IPS-11a (cell line): ENCODE measurements around the gene SEC16A.

Experiments
- H3K4me3 ChIP-seq: one replicate; pipeline ENCODE4 v1.5.1; 2013; ENCODE audit warnings: low read depth, low read length, control low read depth

SEC16A gene

DNA sequence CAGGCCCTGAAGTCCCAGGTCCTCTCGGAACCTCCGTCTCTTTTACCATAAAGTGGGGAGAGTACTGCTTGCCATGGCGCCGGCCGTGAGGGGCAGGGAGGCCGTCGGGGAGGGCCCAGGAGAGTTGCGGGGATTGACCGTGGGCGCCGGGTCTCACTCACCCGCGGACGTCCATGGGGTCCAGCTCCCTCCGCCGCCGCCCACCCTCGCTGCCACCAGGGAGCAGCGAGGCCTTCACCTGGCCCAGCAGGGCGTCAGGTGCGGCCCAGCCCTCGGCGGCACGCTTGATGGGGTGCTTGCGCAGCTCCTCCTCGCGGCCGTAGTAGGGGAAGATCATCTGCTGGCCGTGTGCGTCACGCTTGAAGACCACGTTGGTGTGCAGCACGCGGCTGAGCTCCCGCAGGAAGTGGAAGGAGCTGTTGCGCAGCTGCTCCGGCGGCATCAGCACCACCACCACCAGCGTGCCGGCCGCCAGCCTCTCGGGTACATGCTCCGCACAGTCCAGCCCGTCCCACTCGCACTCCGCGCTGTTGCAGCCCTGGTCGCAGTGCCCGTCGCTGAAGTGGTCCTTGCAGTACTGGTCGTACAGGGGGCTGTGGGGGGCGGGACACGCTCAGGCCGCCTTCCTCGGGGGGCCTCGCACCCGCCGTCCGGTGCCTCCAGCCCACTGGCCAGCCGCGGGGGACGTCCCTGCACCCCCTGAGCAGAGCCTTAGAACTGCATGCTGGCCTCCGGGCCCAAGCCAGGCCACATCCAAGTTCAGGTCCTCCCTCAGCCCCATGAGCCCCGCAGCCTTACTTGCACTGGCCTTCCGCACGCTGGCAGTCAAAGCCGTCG, 21.9 kb upstream of the SEC16A start:
- H3K4me3 ChIP-seq, result no peak overlapping the region

DNA sequence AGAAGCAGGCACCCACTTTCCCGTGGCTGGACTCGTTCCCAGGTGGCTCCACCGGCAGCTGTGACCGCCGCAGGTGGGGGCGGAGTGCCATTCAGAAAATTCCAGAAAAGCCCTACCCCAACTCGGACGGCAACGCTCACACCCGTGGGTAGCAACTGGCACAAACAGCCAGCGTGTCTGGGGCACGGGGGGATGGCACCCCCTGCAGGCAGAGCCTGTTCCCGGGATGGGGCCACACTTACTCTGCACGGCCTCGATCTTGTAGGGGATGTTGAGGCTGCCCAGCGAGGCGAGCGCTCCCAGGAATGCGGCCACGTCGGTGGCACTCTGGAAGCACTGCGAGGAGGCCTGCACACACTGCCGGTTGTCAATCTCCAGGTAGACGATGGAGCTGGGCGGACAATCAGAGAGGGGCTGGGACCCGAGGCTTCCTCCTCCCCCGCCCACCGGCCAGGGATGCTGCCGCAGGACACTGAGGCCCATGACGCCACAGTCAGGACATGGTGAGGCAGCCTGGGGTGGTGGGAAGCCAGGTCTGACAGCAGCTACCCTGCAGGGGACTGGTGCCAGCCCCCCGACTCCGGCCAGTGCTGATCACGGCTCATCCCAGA, 20.2 kb upstream of the SEC16A start:
- no peak overlapping the region for H3K4me3 ChIP-seq

GRCh38 chr9:136502196-136502595, 19.4 kb upstream of the SEC16A start:
- no peak overlapping the region for H3K4me3 ChIP-seq

GRCh38 chr9:136501686-136502085, 18.8 kb upstream of the SEC16A start:
- H3K4me3 ChIP-seq, result no peak overlapping the region

GRCh38 chr9:136499935-136500910, 17.4 kb upstream of the SEC16A start:
- no peak overlapping the region for H3K4me3 ChIP-seq

- H3K4me3 ChIP-seq, result no peak overlapping the region
These were observed 16.5 kb upstream of the SEC16A start for GRCh38 chr9:136499071-136499934.

DNA sequence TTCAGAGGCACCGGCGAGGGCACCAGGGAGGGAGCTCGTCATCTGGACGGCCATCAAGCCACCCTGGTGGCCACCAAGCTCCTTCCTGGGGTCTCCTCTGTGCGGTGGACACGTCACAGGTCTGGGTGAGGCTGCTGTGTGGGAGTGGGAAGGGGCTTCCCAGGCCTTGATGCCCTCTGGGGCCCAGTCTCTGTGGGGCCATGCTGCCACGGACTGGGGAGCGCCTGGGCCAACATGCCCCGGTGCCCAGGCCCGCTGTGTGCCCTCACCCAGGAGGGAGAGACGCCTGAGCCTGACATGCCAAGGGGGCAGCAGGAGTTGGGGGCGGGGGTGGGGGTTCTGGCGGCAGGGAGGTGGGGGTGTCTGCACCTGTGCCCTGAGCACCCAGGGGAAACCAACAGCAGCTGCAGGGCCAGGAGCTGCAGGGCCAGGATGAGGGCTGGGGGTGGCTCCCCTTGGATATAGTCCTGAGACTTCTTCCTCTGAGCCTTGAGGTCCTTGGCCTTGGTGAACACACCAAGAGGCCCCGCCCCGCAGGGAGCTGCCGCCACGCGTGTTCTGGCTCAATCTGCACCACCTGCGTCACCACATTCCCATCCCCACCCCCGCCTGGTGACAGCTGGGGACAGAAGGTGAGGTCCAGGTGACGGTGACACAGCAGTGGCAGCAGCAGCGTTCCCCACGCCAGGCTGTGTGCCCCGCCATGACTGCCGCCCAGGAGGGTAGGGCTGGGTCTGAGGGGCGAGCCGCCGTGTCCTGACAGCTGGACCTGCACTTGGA, 15.3 kb upstream of the SEC16A start:
- H3K4me3 ChIP-seq, result no peak overlapping the region

- no peak overlapping the region for H3K4me3 ChIP-seq
These were observed 14.2 kb upstream of the SEC16A start for GRCh38 chr9:136496801-136497620.

GRCh38 chr9:136496181-136496580, 13.3 kb upstream of the SEC16A start:
- H3K4me3 ChIP-seq, result no peak overlapping the region

GRCh38 chr9:136495238-136495800, 12.5 kb upstream of the SEC16A start:
- H3K4me3 ChIP-seq, result no peak overlapping the region

- H3K4me3 ChIP-seq, result no peak overlapping the region
These were observed 11.8 kb upstream of the SEC16A start for GRCh38 chr9:136494531-136495215.

DNA sequence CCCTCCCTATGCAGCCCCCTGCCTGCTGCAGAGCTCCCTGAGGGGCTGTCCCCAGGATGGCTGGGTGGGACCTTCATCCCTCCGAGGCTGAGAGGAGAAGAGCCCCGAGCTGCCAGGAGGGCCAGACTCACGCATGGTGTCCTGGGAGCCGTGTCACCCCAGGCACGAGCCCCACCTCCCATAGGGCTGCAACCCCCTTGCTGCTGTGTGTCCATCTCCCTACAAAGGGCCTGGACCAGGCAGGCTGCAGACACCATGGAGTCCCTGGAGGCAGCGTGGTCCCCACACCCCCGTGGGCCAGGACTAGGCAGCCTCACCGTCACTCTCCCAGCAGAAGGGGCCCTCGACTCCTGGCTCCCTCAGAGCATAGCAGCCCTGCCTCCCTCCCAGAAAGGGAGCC, 11.2 kb upstream of the SEC16A start:
- no peak overlapping the region for H3K4me3 ChIP-seq

DNA sequence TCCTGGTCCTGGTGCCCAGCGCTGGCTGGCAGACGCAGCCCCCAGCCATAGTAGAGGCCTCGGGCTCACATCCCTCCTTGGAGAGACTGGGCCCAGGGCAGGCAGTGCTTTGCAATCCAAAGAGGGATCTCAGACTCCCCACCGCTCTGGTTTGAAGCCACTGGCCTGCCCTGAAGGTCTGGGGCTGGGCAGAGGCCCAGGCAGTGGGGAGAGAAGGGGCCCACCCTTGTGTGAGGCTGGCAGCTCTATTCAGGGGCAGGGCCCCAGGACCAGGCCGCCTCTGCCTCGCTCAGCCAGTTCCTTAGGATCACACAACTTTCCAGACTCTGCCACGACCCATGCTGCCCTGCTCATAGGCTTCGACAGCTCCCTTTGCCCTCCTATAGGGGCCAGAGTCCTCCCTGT, 10.7 kb upstream of the SEC16A start:
- no peak overlapping the region for H3K4me3 ChIP-seq

DNA sequence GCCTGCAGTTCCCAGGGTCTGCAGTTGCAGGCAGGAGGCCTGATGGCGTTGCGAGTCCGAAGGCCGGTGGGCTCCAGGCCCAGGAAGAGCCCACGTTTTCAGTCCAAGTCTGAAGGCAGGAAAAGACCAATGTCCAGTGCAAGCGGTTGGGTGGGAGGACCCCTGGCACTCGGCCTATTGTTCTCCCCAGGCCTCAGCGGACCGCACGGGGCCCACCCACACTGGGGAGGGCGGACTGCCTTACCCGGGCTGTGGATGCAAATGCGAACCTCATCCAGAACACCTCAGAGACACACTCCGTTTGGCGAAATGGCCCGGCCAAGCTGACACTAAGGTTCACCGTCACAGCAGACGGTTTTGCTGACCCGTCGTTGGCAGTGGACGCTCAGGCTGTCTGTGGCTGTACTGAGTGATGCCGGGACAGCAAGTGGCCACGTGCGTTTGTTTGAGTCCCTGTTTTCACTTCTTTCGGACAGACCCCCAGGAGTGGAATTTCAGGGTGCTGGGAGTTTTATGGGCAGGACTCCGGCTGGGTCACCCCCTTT, 10.2 kb upstream of the SEC16A start:
- no peak overlapping the region for H3K4me3 ChIP-seq

DNA sequence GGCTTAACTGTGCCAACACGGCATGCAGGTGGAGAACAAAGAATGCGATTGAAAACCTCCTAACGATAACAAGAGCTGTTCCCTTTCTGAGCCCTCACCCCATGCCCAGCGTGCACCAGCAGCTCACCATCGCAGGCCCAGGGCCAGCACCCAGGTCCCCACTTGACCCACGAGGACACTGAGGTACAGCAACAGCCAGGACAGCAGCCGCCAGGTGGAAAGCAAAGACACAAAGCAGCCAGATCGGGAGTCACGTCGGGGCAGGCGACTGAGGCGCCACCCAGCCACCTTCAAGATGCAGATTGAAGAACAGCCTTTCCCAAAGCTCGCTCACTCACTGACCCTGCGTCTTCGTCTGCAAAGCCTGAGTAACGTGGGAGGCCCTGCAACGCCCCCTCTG, 6.9 kb upstream of the SEC16A start:
- H3K4me3 ChIP-seq, result no peak overlapping the region

DNA sequence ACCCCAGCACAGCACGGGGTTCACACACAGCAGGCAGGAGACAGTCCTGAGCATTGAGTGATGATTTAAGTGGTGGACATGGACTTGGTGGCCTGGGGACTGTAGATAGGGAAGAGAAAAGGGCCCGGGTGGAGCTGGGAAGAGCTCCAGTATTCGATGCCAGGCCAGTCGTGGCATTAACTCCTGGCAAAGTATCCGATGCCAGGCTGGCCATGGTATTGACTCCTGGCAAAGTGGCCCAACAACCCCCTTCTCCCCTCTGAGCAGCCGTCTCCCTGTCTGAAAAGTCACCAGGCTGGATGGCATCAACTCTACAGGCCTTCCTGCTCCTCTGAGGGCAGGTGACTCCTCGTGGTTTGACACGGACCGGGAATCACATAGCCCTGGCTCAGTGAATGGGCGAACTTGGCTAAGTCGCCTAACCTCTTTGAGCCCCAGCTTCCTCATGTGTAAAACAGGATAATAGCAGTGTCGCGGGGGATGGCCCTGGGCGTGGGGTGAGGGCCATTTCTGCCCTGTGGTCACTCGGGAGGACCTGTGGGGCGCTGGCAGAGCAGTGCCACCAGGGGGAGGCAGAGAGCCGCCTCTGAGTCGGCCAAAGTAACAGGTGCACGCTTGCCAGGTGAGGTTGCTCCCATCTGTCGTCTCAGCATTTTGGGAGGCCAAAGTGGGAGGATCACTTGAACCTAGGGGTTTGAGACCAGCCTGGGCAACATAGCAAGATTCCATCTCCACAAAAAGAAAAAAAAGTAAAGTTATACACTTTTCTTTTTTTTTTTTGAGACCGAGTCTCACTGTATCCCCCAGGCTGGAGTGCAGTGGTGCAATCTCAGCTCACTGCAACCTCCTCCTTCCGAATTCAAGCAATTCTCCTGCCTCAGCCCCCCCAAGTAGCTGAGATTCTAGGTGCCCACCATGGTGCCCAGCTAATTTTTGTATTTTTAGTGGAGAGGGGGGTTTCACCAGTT, 5.7 kb upstream of the SEC16A start:
- no peak overlapping the region for H3K4me3 ChIP-seq

- H3K4me3 ChIP-seq, result no peak overlapping the region
These were observed 4.8 kb upstream of the SEC16A start for GRCh38 chr9:136487672-136488071.
